ENCODE data around the gene VWA2.

VWA2 gene

DNA sequence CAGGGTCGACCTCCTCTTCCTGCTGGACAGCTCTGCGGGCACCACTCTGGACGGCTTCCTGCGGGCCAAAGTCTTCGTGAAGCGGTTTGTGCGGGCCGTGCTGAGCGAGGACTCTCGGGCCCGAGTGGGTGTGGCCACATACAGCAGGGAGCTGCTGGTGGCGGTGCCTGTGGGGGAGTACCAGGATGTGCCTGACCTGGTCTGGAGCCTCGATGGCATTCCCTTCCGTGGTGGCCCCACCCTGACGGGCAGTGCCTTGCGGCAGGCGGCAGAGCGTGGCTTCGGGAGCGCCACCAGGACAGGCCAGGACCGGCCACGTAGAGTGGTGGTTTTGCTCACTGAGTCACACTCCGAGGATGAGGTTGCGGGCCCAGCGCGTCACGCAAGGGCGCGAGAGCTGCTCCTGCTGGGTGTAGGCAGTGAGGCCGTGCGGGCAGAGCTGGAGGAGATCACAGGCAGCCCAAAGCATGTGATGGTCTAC is 46.9 kb downstream of the VWA2 start:
- POLR2A ChIA-PET = no interaction called here
- DNase-seq (ENCODE audit: extremely low spot score) = no peak
- CTCF ChIA-PET = interaction anchor here (1.6 to 6.2 kb wide), 2 partner anchors 15 to 18 kb away, joined by 5 to 31 read pairs; no protein-coding TSS in a partner anchor
- TF ChIP-seq, protein P1, sequence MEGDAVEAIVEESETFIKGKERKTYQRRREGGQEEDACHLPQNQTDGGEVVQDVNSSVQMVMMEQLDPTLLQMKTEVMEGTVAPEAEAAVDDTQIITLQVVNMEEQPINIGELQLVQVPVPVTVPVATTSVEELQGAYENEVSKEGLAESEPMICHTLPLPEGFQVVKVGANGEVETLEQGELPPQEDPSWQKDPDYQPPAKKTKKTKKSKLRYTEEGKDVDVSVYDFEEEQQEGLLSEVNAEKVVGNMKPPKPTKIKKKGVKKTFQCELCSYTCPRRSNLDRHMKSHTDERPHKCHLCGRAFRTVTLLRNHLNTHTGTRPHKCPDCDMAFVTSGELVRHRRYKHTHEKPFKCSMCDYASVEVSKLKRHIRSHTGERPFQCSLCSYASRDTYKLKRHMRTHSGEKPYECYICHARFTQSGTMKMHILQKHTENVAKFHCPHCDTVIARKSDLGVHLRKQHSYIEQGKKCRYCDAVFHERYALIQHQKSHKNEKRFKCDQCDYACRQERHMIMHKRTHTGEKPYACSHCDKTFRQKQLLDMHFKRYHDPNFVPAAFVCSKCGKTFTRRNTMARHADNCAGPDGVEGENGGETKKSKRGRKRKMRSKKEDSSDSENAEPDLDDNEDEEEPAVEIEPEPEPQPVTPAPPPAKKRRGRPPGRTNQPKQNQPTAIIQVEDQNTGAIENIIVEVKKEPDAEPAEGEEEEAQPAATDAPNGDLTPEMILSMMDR (IDR thresholded peaks at IDR 0.05; ENCODE audit: control extremely low read depth, extremely low read depth, low read depth, missing control alignments) = no peak

DNA sequence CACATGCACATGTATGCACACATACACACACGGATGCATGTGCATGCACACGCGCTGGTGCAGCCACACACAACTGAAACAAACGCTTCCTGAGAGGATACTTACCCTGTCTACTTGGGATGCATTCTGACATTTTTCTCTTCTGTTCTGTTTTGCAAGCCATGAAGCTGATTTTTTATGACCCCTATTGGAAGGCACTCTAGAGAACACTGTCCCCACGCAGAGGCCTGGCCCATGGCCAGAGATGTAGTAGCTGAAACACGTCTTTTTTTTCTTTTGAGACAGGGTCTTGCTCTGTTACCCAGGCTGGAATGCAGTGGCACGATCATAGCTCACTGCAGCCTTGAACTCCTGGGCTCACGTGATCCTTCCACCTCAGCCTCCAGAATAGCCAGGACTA is 47.9 kb downstream of the VWA2 start:
- ChIA-PET CTCF (interaction anchor here (1.6 to 6.2 kb wide), 2 partner anchors 16 to 17 kb away, joined by 5 to 31 read pairs; no protein-coding TSS in a partner anchor), POLR2A (no interaction called here)
- TF ChIP-seq, protein P1 (IDR thresholded peaks at IDR 0.05; ENCODE audit: control extremely low read depth, extremely low read depth, low read depth, missing control alignments) = no peak
- no peak for DNase-seq (ENCODE audit: extremely low spot score)

DNA sequence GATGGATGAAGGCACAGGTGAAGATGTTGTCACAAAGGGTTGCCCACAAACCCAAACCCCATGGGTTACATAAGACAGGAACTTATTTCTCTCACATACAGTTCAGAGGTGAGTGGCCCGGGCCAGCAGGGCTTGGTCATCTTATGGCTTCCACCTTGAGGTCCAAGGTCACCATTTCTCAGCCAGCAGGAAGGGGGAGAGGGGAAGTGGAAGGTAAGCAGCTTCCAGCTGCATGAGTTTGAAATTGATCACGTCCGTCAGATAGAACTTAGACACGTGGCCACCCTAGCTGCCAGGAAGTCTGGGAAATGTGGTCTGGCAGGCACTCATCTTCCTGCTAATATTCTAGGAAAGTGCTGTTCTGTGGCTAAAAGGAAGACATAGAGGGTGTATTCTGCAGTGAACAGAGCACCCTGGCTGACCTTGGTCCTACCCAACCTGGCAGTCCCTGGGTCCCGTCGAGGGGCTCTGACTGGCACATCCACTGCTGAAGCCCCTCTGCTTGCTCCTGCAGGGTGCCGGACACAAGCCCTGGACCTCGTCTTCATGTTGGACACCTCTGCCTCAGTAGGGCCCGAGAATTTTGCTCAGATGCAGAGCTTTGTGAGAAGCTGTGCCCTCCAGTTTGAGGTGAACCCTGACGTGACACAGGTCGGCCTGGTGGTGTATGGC is 49.5 kb downstream of the VWA2 start:
- ChIA-PET CTCF (interaction anchor here (1.0 to 6.2 kb wide), 2 partner anchors 9 to 15 kb away, joined by 3 to 31 read pairs; no protein-coding TSS in a partner anchor), POLR2A (no interaction called here)
- DNase-seq (ENCODE audit: extremely low spot score) = no peak
- TF ChIP-seq, protein P1 (IDR thresholded peaks at IDR 0.05; ENCODE audit: control extremely low read depth, extremely low read depth, low read depth, missing control alignments) = no peak

DNA sequence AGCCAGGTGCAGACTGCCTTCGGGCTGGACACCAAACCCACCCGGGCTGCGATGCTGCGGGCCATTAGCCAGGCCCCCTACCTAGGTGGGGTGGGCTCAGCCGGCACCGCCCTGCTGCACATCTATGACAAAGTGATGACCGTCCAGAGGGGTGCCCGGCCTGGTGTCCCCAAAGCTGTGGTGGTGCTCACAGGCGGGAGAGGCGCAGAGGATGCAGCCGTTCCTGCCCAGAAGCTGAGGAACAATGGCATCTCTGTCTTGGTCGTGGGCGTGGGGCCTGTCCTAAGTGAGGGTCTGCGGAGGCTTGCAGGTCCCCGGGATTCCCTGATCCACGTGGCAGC is 50.0 kb downstream of the VWA2 start:
- CTCF ChIA-PET = interaction anchor here (1.3 to 6.2 kb wide), 3 partner anchors 10 to 15 kb away, joined by 5 to 31 read pairs (median 16); no protein-coding TSS in a partner anchor
- POLR2A ChIA-PET = no interaction called here
- TF ChIP-seq, protein P1 (IDR thresholded peaks at IDR 0.05; ENCODE audit: control extremely low read depth, extremely low read depth, low read depth, missing control alignments) = no peak

DNA sequence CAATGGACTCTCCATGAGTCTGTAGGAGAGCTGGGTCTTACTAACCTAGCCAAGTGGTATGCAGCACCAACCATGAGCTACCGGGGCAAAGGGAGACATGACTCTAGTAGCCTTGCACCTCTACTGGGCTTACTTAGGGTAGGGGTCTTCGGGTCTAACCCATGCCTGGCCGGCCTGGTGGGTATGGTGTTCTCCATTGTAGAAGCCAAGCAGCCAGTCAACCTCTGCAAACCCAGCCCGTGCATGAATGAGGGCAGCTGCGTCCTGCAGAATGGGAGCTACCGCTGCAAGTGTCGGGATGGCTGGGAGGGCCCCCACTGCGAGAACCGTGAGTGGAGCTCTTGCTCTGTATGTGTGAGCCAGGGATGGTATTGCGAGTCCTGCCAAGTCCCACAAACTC is 51.0 kb downstream of the VWA2 start:
- TF ChIP-seq, protein P1 (IDR thresholded peaks at IDR 0.05; ENCODE audit: control extremely low read depth, extremely low read depth, low read depth, missing control alignments) = no peak
- ChIA-PET POLR2A (no interaction called here), CTCF (interaction anchor here (0.7 to 2.9 kb wide), 4 partner anchors 9 to 23 kb away, joined by 3 to 16 read pairs (median 4); no protein-coding TSS in a partner anchor)
- DNase-seq (ENCODE audit: extremely low spot score) = no peak

More for the DNA sequence above, 50.0 kb downstream of the VWA2 start:
- no peak for DNase-seq (ENCODE audit: extremely low spot score)

DNA sequence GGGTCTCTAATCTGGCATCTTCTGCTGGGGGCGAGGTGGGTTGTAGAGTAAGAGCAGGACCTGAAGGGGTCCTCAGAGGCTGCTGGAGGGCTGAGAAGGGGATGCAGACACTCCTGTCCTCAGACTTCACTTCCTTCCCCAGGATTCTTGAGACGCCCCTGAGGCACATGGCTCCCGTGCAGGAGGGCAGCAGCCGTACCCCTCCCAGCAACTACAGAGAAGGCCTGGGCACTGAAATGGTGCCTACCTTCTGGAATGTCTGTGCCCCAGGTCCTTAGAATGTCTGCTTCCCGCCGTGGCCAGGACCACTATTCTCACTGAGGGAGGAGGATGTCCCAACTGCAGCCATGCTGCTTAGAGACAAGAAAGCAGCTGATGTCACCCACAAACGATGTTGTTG is 52.0 kb downstream of the VWA2 start:
- DNase-seq (ENCODE audit: extremely low spot score) = no peak
- CTCF ChIA-PET = interaction anchor here (0.8 to 2.9 kb wide), 2 partner anchors 10 to 13 kb away, joined by 3 to 16 read pairs; no protein-coding TSS in a partner anchor
- TF ChIP-seq, protein P1 (IDR thresholded peaks at IDR 0.05; ENCODE audit: control extremely low read depth, extremely low read depth, low read depth, missing control alignments) = no peak
- POLR2A ChIA-PET = no interaction called here
